Spinal cord (tissue), 10 donors: ENCODE measurements around the gene PRKCA. TPM values are rescaled to one million over a fixed set of nuclear protein-coding genes. Genes with fewer than 3 reads are reported as not detected.

Experiments
- DNase-seq, 6 donors: peaks; one replicate each; pipeline versions ENCODE4 v3.0.0 to v3.0.0-alpha.2; 2013 to 2015; ENCODE audit warnings: low spot score in 6 of 6, low read depth in 4 of 6
- H3K27ac ChIP-seq: one replicate; pipeline ENCODE4 v1.5.1; 2013; ENCODE audit warnings: low read depth, low read length, control low read depth
- H3K27me3 ChIP-seq: one replicate; pipeline ENCODE4 v1.6.1; 2013; ENCODE audit warnings: low read length; ENCODE audit not compliant: control insufficient read depth, insufficient read depth
- H3K36me3 ChIP-seq: one replicate; pipeline ENCODE4 v1.6.1; 2013; ENCODE audit warnings: low read length; ENCODE audit not compliant: control insufficient read depth, insufficient read depth
- H3K4me1 ChIP-seq: one replicate; pipeline ENCODE4 v1.6.1; 2013; ENCODE audit warnings: low read length; ENCODE audit not compliant: control insufficient read depth, insufficient read depth
- H3K4me3 ChIP-seq: one replicate; pipeline ENCODE4 v1.5.1; 2013; ENCODE audit warnings: low read depth, low read length, control low read depth
- H3K9me3 ChIP-seq: one replicate; pipeline ENCODE4 v1.6.1; 2013; ENCODE audit warnings: low read length; ENCODE audit not compliant: control insufficient read depth, insufficient read depth
- WGBS: methylation state at CpG from one replicate; pipeline ENCODE4 v1.1.5; 2013; ENCODE audit warnings: missing lambda C conversion rate; ENCODE audit not compliant: insufficient coverage; 5-methylcytosine and 5-hydroxymethylcytosine counted together
- polyA plus RNA-seq, 2 donors: library from polyadenylated mRNA; unstranded; fragments of 120-200 nt; gene quantifications; one replicate each; pipeline ENCODE4 v1.2.1, GENCODE V29; 2013; ENCODE audit not compliant: insufficient read length in 2 of 2
- total RNA-seq, 2 donors: library from RNA; depleted of rRNA in 1 of 2; stranded (reverse); fragments of 120-200 nt in 1 of 2; fragments of >200 nt in 1 of 2; gene quantifications; one replicate each; pipeline versions ENCODE4 v1.2.3 to v1.2.4, GENCODE V29; 2013 to 2014
- donor health status: healthy.

The PRKCA gene
- total and polyA plus RNA-seq, 4 donors = 42.4 to 51.3 (median 48.2) TPM

GRCh38 chr17:66371561-66371960, 69.1 kb downstream of the PRKCA start:
- H3K36me3 ChIP-seq = no peaks in the 10 kb centered on the region
- no peak for DNase-seq
- H3K4me1 ChIP-seq = peaks cover 20% of the 10 kb centered on the region
- 97% methylated on average over 5 of the region's 7 CpGs for WGBS
- no peak overlapping the region for H3K27ac ChIP-seq
- H3K4me3 ChIP-seq = no peak overlapping the region
- no peaks in the 10 kb centered on the region for H3K27me3 ChIP-seq
- no peaks in the 10 kb centered on the region for H3K9me3 ChIP-seq

- H3K4me3 ChIP-seq = no peak overlapping the region
- H3K36me3 ChIP-seq = no peaks in the 10 kb centered on the region
- WGBS = 80% methylated on average over 2 of the region's 5 CpGs
- no peaks in the 10 kb centered on the region for H3K27me3 ChIP-seq
- H3K9me3 ChIP-seq = no peaks in the 10 kb centered on the region
- H3K4me1 ChIP-seq = peaks cover 22% of the 10 kb centered on the region
- no peak overlapping the region for H3K27ac ChIP-seq
- no peak for DNase-seq
Measured at GRCh38 chr17:66372182-66372581, 69.8 kb downstream of the PRKCA start.

- no peak for DNase-seq
- no peaks in the 10 kb centered on the region for H3K27me3 ChIP-seq
- H3K9me3 ChIP-seq = no peaks in the 10 kb centered on the region
- no peaks in the 10 kb centered on the region for H3K36me3 ChIP-seq
- H3K4me1 ChIP-seq = peaks cover 22% of the 10 kb centered on the region
- no peak overlapping the region for H3K4me3 ChIP-seq
- no CpG with 5 or more reads among the region's 3 CpGs for WGBS
- no peak overlapping the region for H3K27ac ChIP-seq
Measured at GRCh38 chr17:66373079-66373478, 70.7 kb downstream of the PRKCA start.

GRCh38 chr17:66373944-66374817, 71.8 kb downstream of the PRKCA start:
- DNase-seq = peak; percentile 41 to 92 (median 52)
- Histone ChIP-seq H3K9me3 (no peaks in the 10 kb centered on the region), H3K4me3 (no peak overlapping the region), H3K27me3 (no peaks in the 10 kb centered on the region), H3K27ac (peak overlapping the region; percentile 75), H3K4me1 (peaks cover 22% of the 10 kb centered on the region), H3K36me3 (no peaks in the 10 kb centered on the region)
- 32% methylated on average over 11 of the region's 18 CpGs for WGBS

GRCh38 chr17:66375121-66375520, 72.7 kb downstream of the PRKCA start:
- Histone ChIP-seq H3K9me3 (no peaks in the 10 kb centered on the region), H3K4me1 (peaks cover 22% of the 10 kb centered on the region), H3K27me3 (no peaks in the 10 kb centered on the region), H3K4me3 (no peak overlapping the region), H3K27ac (peak overlapping the region; percentile 67), H3K36me3 (no peaks in the 10 kb centered on the region)
- DNase-seq = no peak
- 74% methylated on average over 6 of the region's 8 CpGs for WGBS

- Histone ChIP-seq H3K9me3 (no peaks in the 10 kb centered on the region), H3K27me3 (no peaks in the 10 kb centered on the region), H3K36me3 (no peaks in the 10 kb centered on the region), H3K27ac (no peak overlapping the region), H3K4me1 (peaks cover 31% of the 10 kb centered on the region), H3K4me3 (no peak overlapping the region)
- WGBS = no CpG with 5 or more reads among the region's 5 CpGs
- DNase-seq = no peak
Measured at GRCh38 chr17:66378296-66378695, 75.9 kb downstream of the PRKCA start.

DNA sequence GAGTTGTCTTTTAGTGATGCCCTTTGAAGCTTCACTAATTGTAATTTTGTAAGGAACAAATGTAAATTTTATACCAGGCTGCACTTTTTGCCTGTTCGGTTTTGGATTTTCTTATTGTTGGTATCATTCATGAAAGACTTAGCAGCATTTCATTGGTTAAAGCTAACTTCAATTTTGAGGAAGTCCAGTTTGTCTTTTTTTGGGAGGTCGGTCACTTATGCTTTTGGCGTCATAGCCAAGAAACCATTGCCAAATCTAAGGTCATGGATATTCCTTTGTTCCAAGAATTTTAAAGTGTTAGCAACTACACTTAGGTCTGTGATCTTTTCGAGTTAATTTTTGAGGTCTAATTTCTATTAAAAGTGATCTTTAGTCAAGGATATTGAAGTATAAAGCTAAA, 77.1 kb downstream of the PRKCA start:
- no peak overlapping the region for H3K4me3 ChIP-seq
- no peaks in the 10 kb centered on the region for H3K36me3 ChIP-seq
- no peaks in the 10 kb centered on the region for H3K9me3 ChIP-seq
- no peak for DNase-seq
- peaks cover 23% of the 10 kb centered on the region for H3K4me1 ChIP-seq
- WGBS = 92% methylated on average over 2 of the region's 4 CpGs
- H3K27me3 ChIP-seq = no peaks in the 10 kb centered on the region
- no peak overlapping the region for H3K27ac ChIP-seq

- no CpG with 5 or more reads among the region's 2 CpGs for WGBS
- no peaks in the 10 kb centered on the region for H3K36me3 ChIP-seq
- H3K4me1 ChIP-seq = peaks cover 18% of the 10 kb centered on the region
- H3K4me3 ChIP-seq = no peak overlapping the region
- DNase-seq = no peak
- H3K9me3 ChIP-seq = no peaks in the 10 kb centered on the region
- H3K27ac ChIP-seq = no peak overlapping the region
- no peaks in the 10 kb centered on the region for H3K27me3 ChIP-seq
Measured at GRCh38 chr17:66379996-66380395, 77.6 kb downstream of the PRKCA start.

DNA sequence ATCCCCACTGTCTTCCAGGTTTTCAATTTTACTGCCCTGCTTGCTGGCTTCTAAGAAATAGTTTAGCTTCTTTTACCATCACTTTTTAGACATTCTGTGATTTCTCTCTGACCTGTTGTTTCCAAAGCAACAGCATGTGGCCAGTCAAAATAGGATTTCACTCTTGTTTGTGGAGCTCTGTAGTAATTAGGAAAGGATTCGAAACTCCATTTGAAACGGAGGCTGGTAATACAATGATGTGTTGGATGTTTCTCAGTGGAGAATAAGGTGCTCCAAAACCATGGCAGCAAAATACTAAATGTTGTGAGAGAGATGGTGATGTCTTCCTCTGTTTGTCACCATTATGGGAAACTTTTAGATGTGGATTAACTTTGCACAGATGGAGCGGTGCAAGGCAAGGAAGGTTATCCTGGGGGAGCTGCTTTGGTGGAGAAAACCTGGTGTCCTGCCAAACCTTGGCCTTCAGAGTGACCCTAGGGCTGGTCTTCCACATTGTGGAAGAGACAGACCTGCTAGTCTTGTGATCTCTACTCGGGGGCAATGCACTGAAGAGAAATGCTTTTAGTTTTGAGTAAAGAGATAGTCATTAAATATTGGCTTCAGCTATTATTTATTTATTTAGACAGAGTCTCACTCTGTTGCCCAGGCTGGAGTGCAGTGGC, 79.4 kb downstream of the PRKCA start:
- WGBS = 66% methylated on average over 3 of the region's 4 CpGs
- H3K4me1 ChIP-seq = peaks cover 9% of the 10 kb centered on the region
- H3K27ac ChIP-seq = no peak overlapping the region
- no peaks in the 10 kb centered on the region for H3K9me3 ChIP-seq
- no peaks in the 10 kb centered on the region for H3K36me3 ChIP-seq
- H3K4me3 ChIP-seq = no peak overlapping the region
- DNase-seq = no peak
- no peaks in the 10 kb centered on the region for H3K27me3 ChIP-seq

GRCh38 chr17:66383333-66383732, 80.9 kb downstream of the PRKCA start:
- no peak for DNase-seq
- Histone ChIP-seq H3K4me1 (peaks cover 17% of the 10 kb centered on the region), H3K9me3 (no peaks in the 10 kb centered on the region), H3K4me3 (no peak overlapping the region), H3K36me3 (peaks cover 2% of the 10 kb centered on the region), H3K27ac (no peak overlapping the region), H3K27me3 (no peaks in the 10 kb centered on the region)
- no CpG with 5 or more reads among the region's 4 CpGs for WGBS
